Uterus (tissue), 2 donors: ENCODE data around the gene NRXN3.

Experiments
- CTCF ChIP-seq, 4 experiments: fragments of 200-600 bp in 2 of 4; fragments of 450-650 bp in 2 of 4; sonication (generic) in 2 of 4; IDR thresholded peaks; one replicate each; pipeline ENCODE4 v1.5.1; 2016 to 2019; ENCODE audit warnings: antibody characterized with exemption in 4 of 4, mild to moderate bottlenecking in 2 of 4, moderate library complexity in 1 of 4
- POLR2A ChIP-seq, 2 donors: fragments of 450-650 bp; IDR thresholded peaks; one replicate each; pipeline ENCODE4 v1.6.1; 2016; ENCODE audit warnings: antibody characterized with exemption in 2 of 2, mild to moderate bottlenecking in 1 of 2, moderate library complexity in 1 of 2

- TF ChIP-seq CTCF (IDR thresholded peaks at IDR 0.05), result no peak
- no peak for TF ChIP-seq POLR2A (IDR thresholded peaks at IDR 0.05)
Measured at GRCh38 chr14:79090641-79091180, 920.5 kb downstream of the NRXN3 start.
